Measurements from ENCODE around the gene TRAFD1.

TRAFD1 gene

DNA sequence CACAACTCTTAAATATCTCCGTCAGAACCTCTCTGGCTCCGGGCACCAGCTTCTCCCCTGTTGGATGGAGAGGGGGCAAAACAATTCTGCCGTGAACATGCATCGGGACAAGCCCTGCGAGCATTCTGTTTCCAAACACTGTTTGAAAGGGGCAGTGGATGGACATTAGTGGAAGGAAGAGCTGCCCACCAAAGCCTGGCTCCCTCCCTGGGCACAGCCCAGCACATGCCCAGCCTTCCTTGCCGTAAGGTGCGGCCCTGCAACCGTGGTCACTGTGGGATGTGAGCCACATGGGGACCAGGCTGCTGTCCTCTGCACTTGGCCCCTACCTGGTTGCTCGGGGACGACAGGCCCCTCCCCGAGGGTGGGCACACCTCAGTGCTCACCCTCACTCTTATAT, 54.0 kb downstream of the TRAFD1 start:
- no peak for DNase-seq (ENCODE audit: low read depth)

DNA sequence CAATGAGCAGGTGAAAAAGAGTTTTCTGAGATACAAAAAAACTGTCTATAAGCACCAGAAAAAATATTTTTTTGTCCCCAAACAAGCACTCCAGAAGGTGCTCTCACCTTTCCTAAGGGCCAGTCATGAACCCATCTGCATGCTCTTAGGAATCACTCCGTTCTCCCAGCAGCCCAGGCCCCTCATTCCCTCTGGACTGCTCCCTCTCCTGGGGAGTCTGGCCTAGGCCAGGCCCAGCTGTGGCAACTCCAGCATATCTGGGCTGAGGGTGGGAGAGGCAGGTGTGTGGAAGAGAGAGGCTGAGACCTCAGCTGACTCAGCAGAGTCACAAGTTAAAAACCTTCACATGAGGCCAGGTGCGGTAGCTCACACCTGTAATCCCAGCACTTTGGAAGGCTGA, 54.6 kb downstream of the TRAFD1 start:
- no peak for DNase-seq (ENCODE audit: low read depth)

DNA sequence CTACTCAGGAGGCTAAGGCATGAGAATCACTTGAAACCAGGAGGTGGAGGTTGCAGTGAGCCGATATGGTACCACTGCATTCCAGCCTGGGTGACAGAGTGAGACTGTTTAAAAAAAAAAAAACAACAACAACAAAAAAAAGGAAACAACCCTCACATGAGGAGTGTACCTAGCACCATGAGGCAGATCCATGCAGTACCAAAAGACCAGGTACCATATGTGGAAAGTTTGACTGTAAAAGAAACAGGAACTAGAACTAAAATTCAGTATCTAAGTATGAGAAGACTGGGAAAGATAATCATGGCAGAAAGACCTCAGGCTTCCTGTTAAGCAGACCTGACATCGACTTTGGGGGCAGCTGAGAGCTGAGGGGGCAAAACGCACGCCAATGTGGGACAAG, 55.1 kb downstream of the TRAFD1 start:
- DNase-seq (ENCODE audit: low read depth), result no peak

- no peak for DNase-seq (ENCODE audit: low read depth)
Measured at GRCh38 chr12:112182499-112182898, 57.1 kb downstream of the TRAFD1 start.

GRCh38 chr12:112183141-112184021, 58.0 kb downstream of the TRAFD1 start:
- DNase-seq (ENCODE audit: low read depth), result no peak

- no peak for DNase-seq (ENCODE audit: low read depth)
Measured at GRCh38 chr12:112184056-112184887, 58.9 kb downstream of the TRAFD1 start.

DNA sequence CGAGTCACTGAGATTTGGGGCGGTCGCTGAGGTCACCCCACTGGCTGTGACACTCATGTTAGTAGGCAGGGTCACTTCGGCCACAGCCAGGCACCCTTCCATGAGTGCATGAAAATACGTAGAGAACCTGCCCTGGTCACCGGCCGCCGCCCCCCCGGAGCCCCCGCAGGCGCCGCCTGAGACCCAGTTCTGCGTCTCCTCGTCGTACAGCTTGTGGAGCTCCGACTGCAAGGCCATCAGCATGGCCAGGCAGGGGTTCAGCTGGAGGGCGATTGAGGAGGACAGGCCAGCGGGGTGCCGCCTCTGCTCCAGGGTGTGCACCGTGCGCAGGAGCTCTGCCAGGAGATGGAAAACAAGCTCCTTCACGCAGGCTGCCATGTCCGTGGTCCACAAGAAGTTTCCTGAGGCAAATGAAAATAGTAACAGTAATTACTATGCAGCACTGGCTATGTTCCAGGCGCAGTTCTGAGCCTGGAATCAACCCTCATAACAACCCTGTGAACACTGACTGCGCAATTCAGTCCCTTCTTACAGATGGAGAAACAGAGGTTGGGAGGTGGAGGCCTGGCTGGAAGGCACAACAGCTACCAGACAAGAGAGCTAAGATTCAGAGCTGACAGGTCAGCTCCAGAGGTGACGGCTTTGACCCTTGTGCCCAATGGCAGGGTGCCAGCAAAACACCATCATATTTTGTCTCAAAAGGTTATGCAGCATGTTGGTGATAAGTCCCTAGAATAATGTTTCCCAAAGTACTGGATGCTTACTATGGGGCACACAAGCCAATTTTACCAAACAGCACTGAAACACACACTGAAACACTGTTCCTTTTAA, 59.9 kb downstream of the TRAFD1 start:
- no peak for DNase-seq (ENCODE audit: low read depth)

DNA sequence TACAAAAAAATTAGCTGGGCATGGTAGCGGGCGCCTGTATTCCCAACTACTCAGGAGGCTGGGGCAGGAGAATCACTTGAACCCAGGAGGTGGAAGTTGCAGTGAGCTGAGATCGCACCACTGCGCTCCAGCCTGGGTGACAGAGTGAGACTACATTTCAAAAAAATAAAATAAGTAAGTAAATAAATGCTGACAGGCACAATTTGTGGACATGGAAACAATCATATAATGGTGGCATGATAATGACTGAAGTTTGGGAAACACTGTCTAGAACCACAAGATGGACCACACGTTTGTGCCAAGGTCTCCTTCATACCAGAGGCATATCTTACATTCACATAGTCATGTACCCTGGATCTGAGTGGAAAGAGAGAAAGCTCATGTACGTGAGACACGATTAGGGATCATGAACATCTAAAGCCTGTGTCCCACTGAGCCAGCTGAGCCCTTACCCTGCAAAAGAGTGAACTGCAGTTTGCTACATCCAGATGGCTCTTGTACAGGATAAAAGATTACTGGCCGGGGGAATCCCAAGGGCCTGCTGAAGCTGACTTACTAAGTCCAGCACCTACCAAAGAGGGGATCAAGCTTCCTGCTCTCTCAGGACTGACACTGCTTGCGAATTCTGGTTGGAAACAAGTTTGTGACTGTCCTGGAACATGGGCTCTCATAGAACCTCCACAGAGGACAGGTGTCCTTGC, 62.9 kb downstream of the TRAFD1 start:
- no peak for DNase-seq (ENCODE audit: low read depth)

DNA sequence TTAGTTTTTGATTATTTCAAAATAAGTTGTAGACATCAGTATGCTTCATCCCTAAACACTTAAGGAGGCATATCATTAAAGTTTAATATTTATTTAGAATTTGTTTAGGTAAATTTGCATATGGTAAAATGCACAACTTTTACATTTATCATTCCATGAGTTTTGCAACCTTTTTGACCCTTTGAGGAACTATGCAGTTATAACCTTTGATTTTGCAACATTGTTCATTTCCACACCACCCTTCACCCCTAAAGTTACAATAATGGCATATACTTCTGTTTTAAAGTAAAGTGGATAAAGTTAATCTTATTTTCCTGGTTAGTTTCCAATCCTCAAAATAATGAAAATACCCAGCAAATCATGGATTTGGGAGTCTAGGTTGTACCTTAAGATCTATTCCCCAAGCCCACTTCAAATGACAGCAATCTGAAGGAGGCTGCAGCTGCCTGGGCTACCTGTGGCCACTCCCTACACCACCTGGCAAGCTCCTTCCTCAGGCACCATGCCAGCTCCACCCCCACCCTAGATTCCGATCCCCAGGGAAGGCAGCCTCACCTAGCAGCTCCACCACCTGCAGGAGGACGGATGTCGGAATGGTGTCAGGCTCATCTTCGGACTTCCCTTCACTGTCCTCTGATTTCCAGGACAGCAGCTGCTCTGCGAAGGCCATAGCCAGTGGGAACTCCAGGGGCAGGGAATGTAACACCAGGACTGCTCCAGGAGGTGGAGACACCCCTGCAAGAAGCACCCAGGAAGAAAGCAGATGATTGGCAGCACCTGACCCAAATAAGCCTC, 65.1 kb downstream of the TRAFD1 start:
- DNase-seq (ENCODE audit: low read depth), result no peak

GRCh38 chr12:112191201-112191600, 65.8 kb downstream of the TRAFD1 start:
- no peak for DNase-seq (ENCODE audit: low read depth)

DNA sequence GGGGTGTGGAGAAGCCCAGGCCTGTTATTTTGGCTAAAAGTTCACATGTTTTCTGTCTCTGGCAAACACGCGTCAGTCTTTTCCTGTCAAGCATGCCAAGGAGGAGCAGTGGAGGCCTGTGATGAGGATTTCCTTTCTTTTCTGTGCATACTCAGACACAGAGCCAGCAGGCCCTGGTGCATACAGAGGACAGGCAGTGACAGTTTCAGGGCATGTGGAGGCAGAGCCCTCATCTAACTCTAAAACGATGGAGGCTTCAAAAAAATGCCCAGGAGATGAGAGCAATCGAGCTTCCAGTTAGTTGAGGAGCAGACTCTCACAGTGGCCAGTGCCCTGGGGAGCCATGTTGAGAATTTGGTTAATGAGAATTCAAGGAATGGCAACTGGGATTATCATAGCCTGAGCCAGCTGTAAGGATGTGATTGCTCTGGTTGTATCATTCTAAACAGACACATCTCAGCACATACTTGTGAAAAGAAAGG, 66.5 kb downstream of the TRAFD1 start:
- DNase-seq (ENCODE audit: low read depth), result no peak

DNA sequence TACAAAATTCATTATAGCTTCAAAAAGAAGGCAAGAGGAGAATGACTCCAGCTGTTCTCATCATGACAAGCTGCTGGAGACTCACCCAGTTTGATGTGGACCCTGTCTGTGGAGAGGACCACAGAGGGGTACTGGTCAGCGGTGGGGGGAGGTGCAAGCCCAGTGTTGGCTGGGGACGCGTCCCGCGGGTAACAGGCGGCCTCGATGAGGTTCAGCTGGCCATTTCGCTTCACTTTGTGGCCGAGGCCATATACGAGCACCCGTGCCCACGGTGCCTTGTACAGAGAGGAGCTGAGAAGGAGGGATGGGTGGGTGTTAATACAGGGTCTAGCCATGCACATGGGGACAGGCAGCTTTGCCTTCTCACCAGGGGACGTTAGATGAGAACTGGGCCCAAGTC, 67.1 kb downstream of the TRAFD1 start:
- DNase-seq (ENCODE audit: low read depth), result no peak

- DNase-seq (ENCODE audit: low read depth), result no peak
Measured at GRCh38 chr12:112194601-112195247, 69.4 kb downstream of the TRAFD1 start.

GRCh38 chr12:112196196-112196875, 71.0 kb downstream of the TRAFD1 start:
- no peak for DNase-seq (ENCODE audit: low read depth)

DNA sequence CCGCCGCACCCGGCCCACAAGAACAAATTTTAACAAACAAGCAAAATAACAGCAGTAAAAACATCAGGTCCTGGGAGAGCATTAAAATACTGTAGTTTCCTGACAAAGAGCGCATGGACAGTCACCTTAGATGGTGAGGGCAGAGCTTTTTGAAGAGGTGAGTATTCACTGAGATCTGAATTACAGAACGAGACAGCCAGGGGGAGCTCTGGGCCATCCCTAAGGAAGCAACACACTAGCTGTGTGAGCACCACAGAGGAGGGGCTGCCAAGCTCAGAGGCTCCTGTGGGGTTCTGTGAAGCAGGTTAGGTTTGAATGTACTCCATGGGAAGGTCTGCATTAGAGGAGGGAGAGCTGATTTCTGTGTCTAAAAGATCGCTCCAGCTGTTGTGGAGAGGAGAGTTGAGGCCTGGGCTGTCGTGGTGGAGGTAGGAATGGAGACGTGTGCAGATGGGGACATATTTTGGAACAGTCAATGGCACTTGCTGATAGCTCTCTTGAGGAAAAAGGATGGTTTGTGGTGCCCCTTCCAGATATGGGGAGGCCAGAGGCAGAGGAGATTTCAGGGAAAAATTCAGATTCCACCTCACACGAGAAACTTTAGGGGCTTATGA, 72.9 kb downstream of the TRAFD1 start:
- peak; percentile 20 for DNase-seq (ENCODE audit: low read depth)

- no peak for DNase-seq (ENCODE audit: low read depth)
Measured at GRCh38 chr12:112199136-112199535, 73.8 kb downstream of the TRAFD1 start.

Data from stimulated activated CD4-positive, alpha-beta T cell treated with anti-CD3 and anti-CD28 coated beads, Interleukin-2, amount 100 ng/mL, for 4 hours (primary cell).